Sigmoid colon (tissue), 7 donors: ENCODE measurements around the gene BMP15. TPM values are rescaled to one million over a fixed set of nuclear protein-coding genes. Genes with fewer than 3 reads are reported as not detected.

ENCODE experiments used
- DNase-seq: peaks from one replicate; pipeline ENCODE4 v3.0.0-alpha.2; 2019
- H3K27ac ChIP-seq, 4 donors: fragments of 200-600 bp; sonication (generic); one replicate each; pipeline ENCODE4 v1.5.1; 2016 to 2019; ENCODE audit warnings: mild to moderate bottlenecking in 1 of 4
- H3K27me3 ChIP-seq, 3 donors: fragments of 200-600 bp; sonication (generic); one replicate each; pipeline ENCODE4 v1.5.1; 2019; ENCODE audit warnings: mild to moderate bottlenecking in 1 of 3
- H3K36me3 ChIP-seq, 4 donors: fragments of 200-600 bp; sonication (generic); one replicate each; pipeline ENCODE4 v1.5.1; 2016 to 2019
- H3K4me1 ChIP-seq, 4 donors: fragments of 200-600 bp; sonication (generic); one replicate each; pipeline ENCODE4 v1.5.1; 2017 to 2019
- H3K4me3 ChIP-seq, 4 donors: fragments of 200-600 bp; sonication (generic); one replicate each; pipeline ENCODE4 v1.5.1; 2017 to 2019; ENCODE audit warnings: mild to moderate bottlenecking in 2 of 4, moderate library complexity in 1 of 4
- H3K9me3 ChIP-seq, 4 donors: fragments of 200-600 bp in 3 of 4; sonication (generic) in 3 of 4; one replicate each; pipeline versions ENCODE4 v1.5.1 to v1.6.1; 2013 to 2019
- CTCF ChIP-seq, 4 experiments: fragments of 450-650 bp in 3 of 4; fragments of 200-600 bp in 1 of 4; IDR thresholded peaks; one replicate each; pipeline ENCODE4 v1.5.1; 2016 to 2019; ENCODE audit warnings: antibody characterized with exemption in 4 of 4, mild to moderate bottlenecking in 3 of 4, moderate library complexity in 2 of 4
- EP300 ChIP-seq, 4 donors: sonication (generic); formaldehyde crosslinking; IDR thresholded peaks; one replicate each; pipeline ENCODE4 v1.6.1; 2017; ENCODE audit warnings: antibody characterized with exemption in 4 of 4
- POLR2A ChIP-seq, 2 donors: fragments of 450-650 bp; IDR thresholded peaks; one replicate each; pipeline ENCODE4 v1.6.1; 2016; ENCODE audit warnings: antibody characterized with exemption in 2 of 2, mild to moderate bottlenecking in 2 of 2, moderate library complexity in 2 of 2
- POLR2AphosphoS5 ChIP-seq, 4 donors: sonication (generic); formaldehyde crosslinking; IDR thresholded peaks; one replicate each; pipeline ENCODE4 v1.6.1; 2017; ENCODE audit warnings: antibody characterized with exemption in 4 of 4
- WGBS, 2 donors: extraction: QIAGEN DNeasy Blood & Tissue Kit; methylation state at CpG; one replicate each; pipeline ENCODE4 v1.1.7; 2013; 5-methylcytosine and 5-hydroxymethylcytosine counted together
- intact Hi-C: fragments of 100-400 bp; cut with DNase I; formaldehyde crosslinking; loops from one replicate; pipeline ENCODE4 v1.15.1; 2023
- polyA plus RNA-seq, 3 donors: library from polyadenylated mRNA; stranded (reverse); fragments of 200-250 nt; gene quantifications; one replicate each; pipeline ENCODE4 v1.2.3, GENCODE V29; 2013
- total RNA-seq, 4 donors: library from RNA; depleted of rRNA; stranded (reverse); fragments of >200 nt; gene quantifications; one replicate each; pipeline ENCODE4 v1.1.0, GENCODE V29; 2016
- donor health status: healthy with polysubstance abuse.
- donor health status: Bipolar disorder and iron deficiency.
- donor health status: healthy.

The BMP15 gene
- total and polyA plus RNA-seq, 7 donors: not detected

DNA sequence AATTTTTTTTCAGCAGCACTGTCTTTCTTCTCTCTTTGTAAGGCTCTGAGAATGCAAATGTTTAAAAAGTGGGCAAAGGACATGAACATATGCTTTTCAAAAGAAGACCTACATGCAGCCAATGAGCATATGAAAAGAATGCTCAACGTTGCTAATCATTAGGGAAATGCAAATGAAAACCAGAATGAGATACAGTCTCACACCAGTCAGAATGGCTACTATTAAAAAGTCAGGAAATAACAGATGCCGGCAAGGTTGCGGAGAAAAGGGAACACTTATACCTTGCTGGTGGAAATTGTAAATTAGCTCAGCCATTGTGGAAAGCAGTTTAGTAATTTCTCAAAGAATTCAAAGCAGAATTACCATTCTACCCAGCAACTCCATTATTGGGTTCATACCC, 51.6 kb downstream of the BMP15 start:
- no peaks in the 10 kb centered on the region for H3K36me3 ChIP-seq
- H3K27me3 ChIP-seq: no peaks in the 10 kb centered on the region
- intact Hi-C loops: no loop called here
- H3K4me1 ChIP-seq: no peaks in the 10 kb centered on the region
- H3K27ac ChIP-seq: no peak overlapping the region
- 78 to 79% methylated on average over 3 of the region's 3 CpGs for WGBS, 2 donors
- TF ChIP-seq EP300 (IDR thresholded peaks at IDR 0.05) (no peak), CTCF (IDR thresholded peaks at IDR 0.05) (no peak)
- no peaks in the 10 kb centered on the region for H3K9me3 ChIP-seq
- no peak overlapping the region for H3K4me3 ChIP-seq
- DNase-seq: no peak

- intact Hi-C loops: no loop called here
- DNase-seq: no peak
- H3K4me1 ChIP-seq: no peaks in the 10 kb centered on the region
- H3K9me3 ChIP-seq: no peaks in the 10 kb centered on the region
- H3K27me3 ChIP-seq: no peaks in the 10 kb centered on the region
- no peak overlapping the region for H3K27ac ChIP-seq
- H3K36me3 ChIP-seq: no peaks in the 10 kb centered on the region
- H3K4me3 ChIP-seq: no peak overlapping the region
- no peak for TF ChIP-seq POLR2A (IDR thresholded peaks at IDR 0.05)
- no peak for TF ChIP-seq POLR2AphosphoS5 (IDR thresholded peaks at IDR 0.05)
- TF ChIP-seq EP300 (IDR thresholded peaks at IDR 0.05): no peak
- no peak for TF ChIP-seq CTCF (IDR thresholded peaks at IDR 0.05)
Measured at GRCh38 chrX:50963842-50964241, 53.3 kb downstream of the BMP15 start.

Other genes with a start within 250 kb of the BMP15 start
- 1 to 10 TPM; 2.3 to 6.1 (median 4.5) TPM for gene SHROOM4, start 96.5 kb upstream of the BMP15 start, total RNA-seq
- 1 to 10 TPM in 1 of 3 donors, under 1 TPM in 1, not detected in 1; 0.46 to 1.6 TPM for gene SHROOM4, start 96.5 kb upstream of the BMP15 start, polyA plus RNA-seq